ENCODE results near the gene KNTC1.

- no peak for TF ChIP-seq TAF1 (IDR thresholded peaks at IDR 0.05; ENCODE audit: borderline replicate concordance, insufficient read depth, low read length)
- no peak for TF ChIP-seq POLR2AphosphoS5 (IDR thresholded peaks at IDR 0.05; ENCODE audit: low read depth, low read length)
- TF ChIP-seq, protein P1, sequence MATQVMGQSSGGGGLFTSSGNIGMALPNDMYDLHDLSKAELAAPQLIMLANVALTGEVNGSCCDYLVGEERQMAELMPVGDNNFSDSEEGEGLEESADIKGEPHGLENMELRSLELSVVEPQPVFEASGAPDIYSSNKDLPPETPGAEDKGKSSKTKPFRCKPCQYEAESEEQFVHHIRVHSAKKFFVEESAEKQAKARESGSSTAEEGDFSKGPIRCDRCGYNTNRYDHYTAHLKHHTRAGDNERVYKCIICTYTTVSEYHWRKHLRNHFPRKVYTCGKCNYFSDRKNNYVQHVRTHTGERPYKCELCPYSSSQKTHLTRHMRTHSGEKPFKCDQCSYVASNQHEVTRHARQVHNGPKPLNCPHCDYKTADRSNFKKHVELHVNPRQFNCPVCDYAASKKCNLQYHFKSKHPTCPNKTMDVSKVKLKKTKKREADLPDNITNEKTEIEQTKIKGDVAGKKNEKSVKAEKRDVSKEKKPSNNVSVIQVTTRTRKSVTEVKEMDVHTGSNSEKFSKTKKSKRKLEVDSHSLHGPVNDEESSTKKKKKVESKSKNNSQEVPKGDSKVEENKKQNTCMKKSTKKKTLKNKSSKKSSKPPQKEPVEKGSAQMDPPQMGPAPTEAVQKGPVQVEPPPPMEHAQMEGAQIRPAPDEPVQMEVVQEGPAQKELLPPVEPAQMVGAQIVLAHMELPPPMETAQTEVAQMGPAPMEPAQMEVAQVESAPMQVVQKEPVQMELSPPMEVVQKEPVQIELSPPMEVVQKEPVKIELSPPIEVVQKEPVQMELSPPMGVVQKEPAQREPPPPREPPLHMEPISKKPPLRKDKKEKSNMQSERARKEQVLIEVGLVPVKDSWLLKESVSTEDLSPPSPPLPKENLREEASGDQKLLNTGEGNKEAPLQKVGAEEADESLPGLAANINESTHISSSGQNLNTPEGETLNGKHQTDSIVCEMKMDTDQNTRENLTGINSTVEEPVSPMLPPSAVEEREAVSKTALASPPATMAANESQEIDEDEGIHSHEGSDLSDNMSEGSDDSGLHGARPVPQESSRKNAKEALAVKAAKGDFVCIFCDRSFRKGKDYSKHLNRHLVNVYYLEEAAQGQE (IDR thresholded peaks at IDR 0.05; ENCODE audit: insufficient read depth in 1 of 2, low read depth in 2 of 2, low read length in 2 of 2) = no peak
- no peak for TF ChIP-seq SIN3A (IDR thresholded peaks at IDR 0.05; ENCODE audit: borderline replicate concordance, insufficient read depth, low read length)
These were observed 45.2 kb upstream of the KNTC1 start for GRCh38 chr12:122481861-122482260.

Measured in PFSK-1 (cell line).